Activated T-cell treated with anti-CD3 and anti-CD28 coated beads, Interleukin-2, amount 50 U/mL, for 48 hours (primary cell): ENCODE results near the gene MVK.
A peak's percentile ranks its signal among the peaks of the same experiment; 100 is the strongest.
"Not testable (repeated sequence)": the region's sequence is repeated elsewhere in the genome, so short reads cannot be mapped to it uniquely, and the experiment has no call there.

Experiments
- DNase-seq, 2 experiments: peaks; one replicate each; pipeline ENCODE4 v3.0.0-alpha.2; 2020

Gene MVK

GRCh38 chr12:109592905-109593272, 19.3 kb downstream of the MVK start:
- no peak for DNase-seq

- no peak for DNase-seq
These were observed 21.1 kb downstream of the MVK start for GRCh38 chr12:109594556-109595317.

- DNase-seq, result peak; percentile 25 to 34
These were observed 21.8 kb downstream of the MVK start for GRCh38 chr12:109595321-109595902.

- no peak for DNase-seq
These were observed 23.0 kb downstream of the MVK start for GRCh38 chr12:109596418-109597244.

- no peak for DNase-seq
These were observed 23.8 kb downstream of the MVK start for GRCh38 chr12:109597414-109597794.

- DNase-seq, result peak; percentile 81
These were observed 24.3 kb downstream of the MVK start for GRCh38 chr12:109597795-109598427.

- DNase-seq, result no peak
These were observed 24.8 kb downstream of the MVK start for GRCh38 chr12:109598428-109598854.

- DNase-seq, result no peak
These were observed 25.5 kb downstream of the MVK start for GRCh38 chr12:109599087-109599486.

GRCh38 chr12:109600481-109600880, 26.9 kb downstream of the MVK start:
- no peak for DNase-seq

GRCh38 chr12:109600995-109601394, 27.4 kb downstream of the MVK start:
- DNase-seq, result no peak

GRCh38 chr12:109601557-109601956, 28.0 kb downstream of the MVK start:
- DNase-seq, result no peak

GRCh38 chr12:109602132-109602531, 28.5 kb downstream of the MVK start:
- not testable (repeated sequence) for DNase-seq

GRCh38 chr12:109604132-109604585, 30.6 kb downstream of the MVK start:
- DNase-seq, result no peak

GRCh38 chr12:109605016-109605415, 31.4 kb downstream of the MVK start:
- no peak for DNase-seq

GRCh38 chr12:109605599-109606228, 32.1 kb downstream of the MVK start:
- DNase-seq, result no peak

- DNase-seq, result no peak
These were observed 32.9 kb downstream of the MVK start for GRCh38 chr12:109606320-109607028.

GRCh38 chr12:109607618-109608017, 34.0 kb downstream of the MVK start:
- DNase-seq, result no peak

GRCh38 chr12:109608270-109608669, 34.7 kb downstream of the MVK start:
- no peak for DNase-seq

GRCh38 chr12:109608793-109609192, 35.2 kb downstream of the MVK start:
- DNase-seq, result no peak

GRCh38 chr12:109609342-109609741, 35.7 kb downstream of the MVK start:
- DNase-seq, result no peak

- DNase-seq, result no peak
These were observed 36.9 kb downstream of the MVK start for GRCh38 chr12:109610523-109610922.

GRCh38 chr12:109611223-109611622, 37.6 kb downstream of the MVK start:
- DNase-seq, result no peak
